BJ (cell line): ENCODE measurements around the gene CLMN. TPM values are rescaled to one million over a fixed set of nuclear protein-coding genes. Genes with fewer than 3 reads are reported as not detected.

Source experiments
- CTCF ChIA-PET: fragments of 350-600 bp; formaldehyde crosslinking; extraction: SDS; loops from one replicate; lab custom pipeline; 2021; ENCODE audit warnings: antibody characterized with exemption, inconsistent platforms; lab: Yijun Ruan, JAX
- POLR2A ChIA-PET: fragments of 300-600 bp; sonication (Branson Sonifier 250); formaldehyde crosslinking; extraction: SDS; loops from one replicate; lab custom pipeline; 2021; ENCODE audit warnings: antibody characterized with exemption; lab: Charles Lee
- DNase-seq: peaks from one replicate; pipeline ENCODE4 v3.0.0-alpha.2; 2011; ENCODE audit warnings: low read depth
- H3K27me3 ChIP-seq: 2 replicates; pipeline ENCODE4 v1.6.0; 2011; ENCODE audit warnings: low read length; ENCODE audit not compliant: control insufficient read depth, insufficient read depth
- H3K36me3 ChIP-seq: 2 replicates; pipeline ENCODE4 v1.5.1; 2011; ENCODE audit warnings: low read length; ENCODE audit not compliant: control insufficient read depth, insufficient read depth
- H3K4me3 ChIP-seq: 2 replicates; pipeline ENCODE4 v1.5.1; 2011; ENCODE audit warnings: low read depth, mild to moderate bottlenecking, control low read depth, low read length
- polyA plus RNA-seq: library from polyadenylated mRNA; depleted of rRNA; stranded (reverse); fragments of >200 nt; gene quantifications from 2 replicates; pipeline ENCODE4 v1.2.3, GENCODE V29; 2011
- TF ChIP-seq, protein P1 (sequence below): IDR thresholded peaks from 2 replicates; pipeline ENCODE4 v1.5.1; 2011; ENCODE audit warnings: low read depth, mild to moderate bottlenecking, control low read depth, inconsistent platforms, low read length, moderate library complexity; ENCODE audit not compliant: insufficient read depth

Gene CLMN
- polyA plus RNA-seq, 1 experiment = 0.13 TPM

GRCh38 chr14:95163132-95163531, 156.6 kb downstream of the CLMN start:
- H3K36me3 ChIP-seq = no peaks in the 10 kb centered on the region
- H3K27me3 ChIP-seq = no peaks in the 10 kb centered on the region
- no peak overlapping the region for H3K4me3 ChIP-seq
- TF ChIP-seq, protein P1, sequence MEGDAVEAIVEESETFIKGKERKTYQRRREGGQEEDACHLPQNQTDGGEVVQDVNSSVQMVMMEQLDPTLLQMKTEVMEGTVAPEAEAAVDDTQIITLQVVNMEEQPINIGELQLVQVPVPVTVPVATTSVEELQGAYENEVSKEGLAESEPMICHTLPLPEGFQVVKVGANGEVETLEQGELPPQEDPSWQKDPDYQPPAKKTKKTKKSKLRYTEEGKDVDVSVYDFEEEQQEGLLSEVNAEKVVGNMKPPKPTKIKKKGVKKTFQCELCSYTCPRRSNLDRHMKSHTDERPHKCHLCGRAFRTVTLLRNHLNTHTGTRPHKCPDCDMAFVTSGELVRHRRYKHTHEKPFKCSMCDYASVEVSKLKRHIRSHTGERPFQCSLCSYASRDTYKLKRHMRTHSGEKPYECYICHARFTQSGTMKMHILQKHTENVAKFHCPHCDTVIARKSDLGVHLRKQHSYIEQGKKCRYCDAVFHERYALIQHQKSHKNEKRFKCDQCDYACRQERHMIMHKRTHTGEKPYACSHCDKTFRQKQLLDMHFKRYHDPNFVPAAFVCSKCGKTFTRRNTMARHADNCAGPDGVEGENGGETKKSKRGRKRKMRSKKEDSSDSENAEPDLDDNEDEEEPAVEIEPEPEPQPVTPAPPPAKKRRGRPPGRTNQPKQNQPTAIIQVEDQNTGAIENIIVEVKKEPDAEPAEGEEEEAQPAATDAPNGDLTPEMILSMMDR = no peak
- ChIA-PET POLR2A (no interaction called here), CTCF (no interaction called here)
- DNase-seq = no peak

GRCh38 chr14:95162641-95163040, 157.1 kb downstream of the CLMN start:
- POLR2A ChIA-PET = no interaction called here
- CTCF ChIA-PET = no interaction called here

DNA sequence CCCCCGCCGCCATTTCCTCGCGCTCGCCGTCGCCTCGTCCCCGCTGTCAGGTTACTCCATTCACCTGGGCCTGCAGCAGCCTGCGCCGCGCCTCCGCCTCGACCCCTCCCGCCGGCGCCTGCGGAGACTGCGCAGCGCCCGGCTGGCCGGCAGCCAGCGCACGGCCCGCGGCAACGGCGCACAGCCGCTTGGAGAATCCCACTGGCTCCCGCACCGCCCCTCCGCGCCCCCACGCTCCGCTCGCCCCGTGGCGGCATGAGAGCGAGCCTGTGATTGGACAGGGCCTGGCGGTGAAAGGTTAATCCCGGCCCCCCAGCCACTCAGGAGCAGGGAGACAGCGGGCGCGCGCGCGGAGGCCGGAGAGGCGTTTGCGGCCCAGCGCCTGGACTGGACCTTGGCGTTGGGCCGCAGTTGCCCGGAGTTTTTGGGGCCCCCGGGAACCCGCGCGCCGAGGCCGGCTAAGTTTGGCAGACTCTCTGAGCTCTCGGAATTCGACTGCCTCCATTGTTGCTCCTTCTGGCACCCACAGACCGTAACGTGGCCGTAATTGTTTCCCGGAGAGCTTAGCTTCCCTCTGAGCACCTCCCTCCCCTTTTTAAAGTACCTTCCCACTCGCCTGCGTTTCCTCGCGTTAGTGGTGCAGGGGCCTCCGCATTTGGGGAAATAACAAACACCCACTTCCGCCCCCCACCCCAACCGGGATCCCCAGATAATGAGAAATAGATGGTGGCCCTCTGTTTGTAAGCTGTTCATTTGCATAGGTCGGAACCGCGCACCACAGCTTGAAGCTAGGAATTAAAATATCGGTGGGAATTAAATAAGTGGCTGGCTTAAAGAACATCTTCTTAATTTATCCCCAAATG, 162.2 kb downstream of the CLMN start, which contains the start of gene DICER1:
TSS of gene DICER1 (minus strand) at position 203 of the 863 bp plus-strand sequence. CDS start 24,071 bp downstream, outside the sequence.
- TF ChIP-seq, protein P1 = no peak
- peak; percentile 43 for DNase-seq
- H3K27me3 ChIP-seq = no peaks in the 10 kb centered on the region
- ChIA-PET POLR2A (interaction anchor here (0.7 kb wide), 1 partner anchor 49 kb away, joined by 3 read pairs; no protein-coding TSS in a partner anchor), CTCF (no interaction called here)
- H3K36me3 ChIP-seq = no peaks in the 10 kb centered on the region
- H3K4me3 ChIP-seq = peak within 1 kb of the TSS; percentile 83

More at GRCh38 chr14:95162641-95163040, 157.1 kb downstream of the CLMN start:
- DNase-seq = no peak
- Histone ChIP-seq H3K27me3 (no peaks in the 10 kb centered on the region), H3K4me3 (no peak overlapping the region), H3K36me3 (no peaks in the 10 kb centered on the region)
- TF ChIP-seq, protein P1 = no peak

DNA sequence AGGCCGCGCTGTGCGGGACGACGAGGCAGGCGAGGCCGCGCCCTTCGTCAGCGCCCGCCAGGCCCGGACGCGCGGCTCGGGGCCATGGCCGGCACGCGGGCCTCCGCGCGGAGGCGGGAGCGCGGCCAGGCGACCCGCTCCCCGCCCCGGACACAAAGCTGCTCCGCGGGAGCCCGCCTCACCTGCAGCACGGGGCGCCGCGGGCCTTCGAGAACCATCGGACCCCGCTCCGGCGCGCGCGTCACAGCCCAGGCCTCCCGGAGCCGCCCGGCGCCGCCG, 162.7 kb downstream of the CLMN start:
- DNase-seq = no peak
- ChIA-PET CTCF (no interaction called here), POLR2A (no interaction called here)

More for the DNA sequence above, 162.7 kb downstream of the CLMN start:
- no peaks in the 10 kb centered on the region for H3K36me3 ChIP-seq
- no peaks in the 10 kb centered on the region for H3K27me3 ChIP-seq
- TF ChIP-seq, protein P1 = no peak
- peak overlapping the region; percentile 83 for H3K4me3 ChIP-seq
